Epidermal melanocyte (primary cell): Measurements from ENCODE around the gene C13orf46.

Experiments used
- DNase-seq: peaks from one replicate; pipeline ENCODE4 v3.0.0; 2011; ENCODE audit warnings: low spot score; ENCODE audit not compliant: insufficient read length

Gene C13orf46

GRCh38 chr13:113939944-113940297 is 34.0 kb downstream of the C13orf46 start:
- no peak for DNase-seq

- DNase-seq, result no peak
Observed at GRCh38 chr13:113939129-113939943, 34.5 kb downstream of the C13orf46 start.

GRCh38 chr13:113938716-113939115 is 35.2 kb downstream of the C13orf46 start:
- DNase-seq, result no peak

- no peak for DNase-seq
Observed at GRCh38 chr13:113938246-113938645, 35.6 kb downstream of the C13orf46 start.

GRCh38 chr13:113937527-113938180 is 36.2 kb downstream of the C13orf46 start:
- no peak for DNase-seq

GRCh38 chr13:113937073-113937472 is 36.8 kb downstream of the C13orf46 start:
- no peak for DNase-seq

GRCh38 chr13:113936166-113936965 is 37.5 kb downstream of the C13orf46 start:
- DNase-seq, result no peak

- no peak for DNase-seq
Observed at GRCh38 chr13:113935001-113935844, 38.7 kb downstream of the C13orf46 start.

GRCh38 chr13:113934576-113934975 is 39.3 kb downstream of the C13orf46 start:
- DNase-seq, result no peak

- DNase-seq, result no peak
Observed at GRCh38 chr13:113933901-113934300, 40.0 kb downstream of the C13orf46 start.

- DNase-seq, result no peak
Observed at GRCh38 chr13:113931841-113932459, 41.9 kb downstream of the C13orf46 start.

- no peak for DNase-seq
Observed at GRCh38 chr13:113930671-113931637, 42.9 kb downstream of the C13orf46 start.

GRCh38 chr13:113929628-113930615 is 44.0 kb downstream of the C13orf46 start:
- no peak for DNase-seq

GRCh38 chr13:113928685-113929627 is 44.9 kb downstream of the C13orf46 start:
- DNase-seq, result peak; percentile 46

- peak; percentile 75 for DNase-seq
Observed at GRCh38 chr13:113927661-113928581, 46.0 kb downstream of the C13orf46 start.
